Measurements from ENCODE around the gene SH3BGR.
"Not testable (repeated sequence)": the region's sequence is repeated elsewhere in the genome, so short reads cannot be mapped to it uniquely, and the experiment has no call there.

SH3BGR gene

DNA sequence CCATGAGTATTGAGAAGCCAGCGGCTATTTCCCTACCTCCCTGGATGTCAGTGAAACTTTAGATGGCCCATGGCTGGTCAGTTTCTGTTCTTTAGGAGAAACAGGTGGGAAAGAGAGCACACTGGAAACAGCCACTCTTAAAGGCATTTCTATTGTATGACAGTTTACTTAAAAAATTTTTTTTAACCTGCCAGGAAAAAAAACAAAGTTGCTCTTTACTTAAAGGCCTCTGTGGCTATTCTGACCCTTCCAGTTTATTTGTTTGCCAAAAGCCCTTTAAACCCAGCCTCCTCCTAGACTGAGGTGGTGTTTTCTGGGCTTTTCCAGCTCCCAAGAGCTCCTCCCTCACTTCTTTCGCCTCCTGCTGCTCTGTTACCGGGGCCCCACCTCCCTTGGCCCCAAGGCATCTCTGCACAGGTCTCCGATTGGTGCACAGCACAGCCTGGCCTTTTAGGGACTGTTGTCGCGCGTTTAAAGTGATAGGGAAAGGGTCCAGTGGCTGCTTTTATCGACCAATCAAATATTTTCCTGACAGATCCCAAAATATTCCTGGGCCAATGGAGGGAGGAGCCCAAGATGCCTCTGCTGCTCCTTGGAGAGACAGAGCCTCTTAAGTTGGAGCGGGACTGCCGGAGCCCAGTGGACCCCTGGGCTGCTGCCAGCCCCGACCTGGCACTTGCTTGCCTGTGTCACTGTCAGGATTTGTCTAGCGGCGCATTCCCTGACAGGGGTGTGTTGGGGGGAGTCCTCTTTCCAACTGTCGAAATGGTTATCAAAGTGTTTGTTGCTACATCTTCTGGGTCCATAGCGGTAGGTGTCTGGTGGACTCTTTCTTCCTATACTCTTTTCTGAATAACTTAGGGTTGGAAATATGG, at the start of gene SH3BGR:
SH3BGR (plus strand) TSS at position 639 of the 875 bp plus-strand sequence; CDS start at position 766, 127 bp downstream.
- DNase-seq (ENCODE audit: low read depth in 2 of 2), result no peak

DNA sequence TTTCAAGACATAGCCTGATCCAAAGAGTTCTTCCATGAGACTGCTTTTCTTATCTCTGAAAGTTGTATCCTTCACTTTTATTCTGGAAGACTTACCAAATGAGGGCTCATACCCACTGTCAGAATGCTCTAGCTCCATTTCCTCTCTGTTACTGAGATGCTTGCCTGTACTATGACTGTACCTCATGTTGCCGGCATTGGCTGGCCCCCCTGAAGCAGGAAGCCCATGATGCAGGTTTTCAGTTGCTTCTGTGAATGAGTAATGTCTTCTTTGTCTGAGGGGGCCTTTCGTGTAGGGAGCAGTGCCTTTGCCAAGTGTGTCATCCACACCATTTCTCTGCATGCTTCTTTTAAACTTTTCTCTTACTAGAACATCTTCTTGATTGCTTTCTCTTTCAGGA, 45.7 kb upstream of the SH3BGR start:
- DNase-seq (ENCODE audit: low read depth in 2 of 2), result no peak

GRCh38 chr21:39419204-39419603, 32.6 kb upstream of the SH3BGR start:
- not testable (repeated sequence) for DNase-seq (ENCODE audit: low read depth in 2 of 2)

GRCh38 chr21:39422527-39423241, 29.1 kb upstream of the SH3BGR start:
- DNase-seq (ENCODE audit: low read depth in 2 of 2), result no peak

DNA sequence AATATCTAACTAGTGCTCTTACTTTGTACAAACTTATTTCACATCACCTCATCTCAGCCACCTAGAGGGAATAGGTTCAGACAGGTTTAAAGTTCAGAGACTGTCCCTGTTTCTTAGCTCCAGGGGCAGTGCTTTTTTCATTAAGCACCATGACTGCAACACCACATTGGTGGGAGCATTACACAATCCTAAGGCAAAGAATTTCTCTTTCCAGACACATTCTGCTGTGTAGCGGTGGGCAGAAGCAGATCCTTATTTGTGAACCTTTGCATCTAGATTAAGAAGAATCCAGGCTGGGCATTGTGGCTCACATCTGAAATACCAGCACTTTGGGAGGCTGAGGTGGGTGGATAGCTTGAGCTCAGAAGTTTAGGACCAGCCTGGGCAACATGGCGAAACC, 22.3 kb upstream of the SH3BGR start:
- no peak for DNase-seq (ENCODE audit: low read depth in 2 of 2)

DNA sequence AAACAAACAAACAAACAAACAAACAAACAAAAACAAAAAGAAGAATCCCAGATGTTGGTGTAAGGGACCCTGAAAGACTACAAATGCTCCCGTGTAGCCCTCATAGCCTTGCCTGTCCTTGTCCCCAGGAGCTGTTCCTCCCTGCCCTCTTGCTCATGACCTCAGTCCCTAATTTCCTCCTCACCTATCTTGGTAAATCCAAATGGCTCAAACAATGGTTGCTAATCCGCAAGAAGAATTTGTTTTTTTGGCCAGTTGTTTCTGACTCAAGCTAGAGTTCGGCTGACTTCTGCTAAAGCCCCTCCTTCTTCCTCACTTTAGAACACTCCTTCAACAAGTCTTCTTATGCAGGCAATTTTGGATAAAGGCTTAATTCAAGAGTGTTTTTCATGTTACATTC, 21.8 kb upstream of the SH3BGR start:
- DNase-seq (ENCODE audit: low read depth in 2 of 2), result no peak

- DNase-seq (ENCODE audit: low read depth in 2 of 2), result no peak
These were observed 21.3 kb upstream of the SH3BGR start for GRCh38 chr21:39430457-39430856.

GRCh38 chr21:39430954-39431353, 20.8 kb upstream of the SH3BGR start:
- DNase-seq (ENCODE audit: low read depth in 2 of 2), result no peak

DNA sequence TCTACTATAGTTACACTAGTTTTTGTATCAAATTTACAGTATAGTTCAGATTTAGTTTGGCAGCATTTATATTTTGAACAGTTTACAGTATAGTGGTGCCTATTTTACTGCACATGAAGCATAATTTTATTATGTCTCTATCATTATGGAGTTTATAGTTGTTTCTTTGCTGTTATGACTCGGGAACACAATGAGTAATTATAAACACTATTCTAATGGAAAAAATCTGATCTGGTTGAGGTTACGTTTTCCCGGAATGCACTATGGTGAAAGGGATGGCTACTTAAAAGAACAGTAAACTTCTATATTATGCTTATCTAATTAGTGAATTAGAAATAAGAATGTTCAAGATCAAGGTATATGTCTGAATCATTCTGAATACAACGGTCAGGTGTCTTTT, 16.8 kb upstream of the SH3BGR start:
- DNase-seq (ENCODE audit: low read depth in 2 of 2), result no peak

DNA sequence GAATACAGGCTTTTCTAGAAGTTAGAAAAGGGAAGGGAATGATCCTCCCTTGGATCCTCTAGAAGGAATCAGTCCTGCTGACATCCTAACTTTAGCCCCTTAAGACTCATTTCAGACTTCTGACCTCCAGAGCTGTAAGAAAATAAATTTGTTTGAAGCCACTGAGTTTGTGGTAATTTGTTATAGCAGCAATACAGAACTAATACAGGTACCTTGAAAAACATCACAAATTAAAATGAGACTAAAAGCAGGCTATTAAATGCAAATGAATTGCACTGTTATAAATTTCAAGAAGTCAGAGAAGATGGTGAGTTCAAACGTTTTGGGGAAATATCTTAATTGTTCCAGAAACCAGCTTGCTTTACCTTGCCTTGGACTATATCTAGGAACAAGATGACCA, 12.5 kb upstream of the SH3BGR start:
- no peak for DNase-seq (ENCODE audit: low read depth in 2 of 2)

GRCh38 chr21:39441502-39442475, 10.0 kb upstream of the SH3BGR start:
- DNase-seq (ENCODE audit: low read depth in 2 of 2), result no peak

DNA sequence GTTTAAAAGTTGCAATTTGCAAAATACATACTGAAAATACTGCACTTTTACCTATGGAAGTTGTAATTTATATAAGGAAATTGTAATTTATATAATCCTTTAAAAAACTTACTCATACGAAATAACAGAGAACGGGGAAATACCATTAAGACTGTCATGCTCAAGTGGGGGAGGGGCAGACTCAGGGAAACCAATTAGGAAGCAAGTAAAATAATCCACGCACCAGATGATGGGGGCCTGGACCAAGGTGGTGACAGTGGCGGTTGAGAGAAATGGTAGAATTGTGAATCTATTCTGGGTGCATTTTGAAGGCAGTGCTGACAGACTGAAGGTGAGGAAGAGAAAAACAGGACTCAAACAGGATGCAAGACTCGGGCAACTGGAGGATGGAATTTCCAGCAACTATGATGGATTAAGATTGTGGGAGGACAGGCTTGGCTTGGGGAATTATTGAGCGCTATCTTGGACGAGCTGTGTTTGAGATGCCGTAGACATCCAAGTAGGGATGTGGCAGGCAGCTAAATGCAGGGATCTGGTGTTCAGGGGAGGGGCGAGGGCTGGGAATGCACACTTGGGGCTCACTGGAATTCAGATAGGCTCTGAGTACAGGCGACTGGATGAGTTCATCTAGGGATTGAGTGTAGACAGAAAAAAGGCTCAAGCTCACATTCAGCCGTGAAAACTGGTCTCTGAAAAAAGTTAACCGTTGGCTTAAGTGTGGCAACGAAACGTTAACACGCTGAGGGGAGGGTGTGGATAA, 7.2 kb upstream of the SH3BGR start:
- no peak for DNase-seq (ENCODE audit: low read depth in 2 of 2)

DNA sequence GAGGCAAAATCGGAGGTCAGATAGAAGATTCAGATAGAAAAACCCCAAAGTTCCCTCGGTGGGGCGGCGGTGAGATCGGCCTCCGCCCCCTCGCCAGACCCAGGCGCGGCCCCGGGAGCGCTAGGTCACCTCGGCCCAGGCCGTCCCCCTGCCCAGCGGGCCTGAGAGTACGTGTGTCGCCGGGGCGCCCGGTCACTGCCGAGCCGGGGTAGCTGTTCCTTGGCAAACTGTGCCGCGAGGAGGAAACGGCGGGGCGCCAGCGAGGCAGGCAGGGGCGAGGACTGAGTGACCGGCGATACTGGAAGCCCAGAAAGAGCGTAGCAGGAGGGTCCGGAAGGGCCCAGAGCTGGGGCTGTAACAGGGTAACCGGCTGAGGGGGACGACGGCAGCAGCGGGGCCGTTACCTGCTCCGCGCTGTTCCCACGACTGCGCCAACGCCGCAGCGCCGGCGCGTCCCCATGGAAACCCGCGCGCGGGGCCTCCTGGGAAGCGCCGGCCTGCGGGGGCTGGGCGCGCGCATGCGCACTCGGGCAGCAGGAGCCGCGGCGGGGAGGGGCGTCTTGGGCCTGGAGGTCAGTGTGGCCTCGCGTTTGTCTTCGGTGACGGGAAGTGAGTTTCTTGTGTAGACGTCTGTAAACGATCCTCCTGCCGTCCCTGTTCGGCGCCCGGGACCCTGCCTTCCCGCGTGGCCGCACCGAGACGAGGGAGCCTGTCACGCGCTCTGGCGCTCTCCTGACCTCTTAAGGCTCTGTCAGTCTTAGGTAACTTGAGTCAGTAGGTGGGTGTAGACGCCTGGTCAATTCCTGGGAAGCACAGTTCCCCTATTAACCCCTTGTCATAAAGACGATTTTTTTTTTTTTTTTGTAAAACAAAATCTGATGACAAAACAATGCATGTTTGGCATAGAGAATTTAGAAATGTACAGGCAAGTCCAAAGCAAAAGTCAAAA, 6.2 kb upstream of the SH3BGR start, which contains the start of gene LCA5L:
LCA5L (minus strand) TSS at position 458 of the 949 bp plus-strand sequence. CDS start 17,285 bp downstream, outside the sequence.
- DNase-seq (ENCODE audit: low read depth in 2 of 2), result peak; percentile 87 to 88

DNA sequence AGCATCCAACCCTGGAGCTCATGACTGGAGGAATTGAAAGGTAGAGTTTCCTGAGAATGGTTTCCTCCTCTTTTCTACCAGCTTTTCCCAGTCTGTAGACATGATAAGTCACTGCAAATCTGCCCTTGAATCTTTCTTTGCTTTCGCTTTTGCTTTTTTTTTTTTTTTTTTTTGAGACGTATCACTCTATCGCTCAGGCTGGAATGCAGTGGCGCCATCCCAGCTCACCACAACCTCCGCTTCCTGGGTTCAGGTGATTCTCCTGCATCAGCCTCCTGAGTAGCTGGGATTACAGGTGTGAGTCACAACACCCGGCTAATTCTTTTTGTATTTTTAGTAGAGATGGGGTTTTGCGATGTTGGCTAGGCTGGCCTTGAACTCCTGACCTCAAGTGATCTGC, 4.5 kb upstream of the SH3BGR start:
- no peak for DNase-seq (ENCODE audit: low read depth in 2 of 2)

DNA sequence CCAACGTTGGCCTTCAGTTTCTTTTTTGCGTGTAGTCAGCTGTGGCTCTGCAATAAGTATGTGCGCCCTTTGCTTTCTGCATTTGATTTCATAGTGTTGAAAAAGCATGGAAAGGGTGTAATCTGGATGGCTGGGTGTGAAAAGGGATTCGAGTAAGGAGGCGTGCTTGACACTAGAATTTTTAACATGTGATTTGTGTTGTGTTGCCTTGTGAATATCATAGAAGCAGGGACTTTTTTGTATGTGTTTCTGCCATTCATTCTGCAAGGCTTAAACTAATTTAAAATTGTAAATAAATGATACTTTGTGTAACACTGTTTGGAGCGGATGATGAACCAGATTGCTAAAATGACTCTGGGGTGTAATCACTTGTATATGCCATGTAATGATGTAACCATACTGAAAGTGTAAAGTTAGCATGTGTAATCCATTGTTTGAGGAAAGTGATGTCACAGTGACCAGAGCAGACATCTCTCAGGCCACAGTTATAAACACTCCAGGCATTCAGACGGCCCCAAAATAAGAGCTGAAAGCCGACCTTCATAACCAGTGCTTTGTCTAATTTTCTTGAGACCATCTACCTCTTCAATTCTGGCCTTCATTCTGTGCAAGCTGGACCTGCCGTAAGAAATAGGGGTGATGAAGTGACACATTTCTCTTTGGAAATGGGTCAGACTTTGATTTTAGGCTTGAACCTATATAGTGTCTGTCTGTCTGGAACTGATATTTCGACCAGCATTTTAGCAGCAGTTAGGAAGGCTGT, 618 bp downstream of the SH3BGR start:
- DNase-seq (ENCODE audit: low read depth in 2 of 2), result no peak

GRCh38 chr21:39452970-39453342, 1.2 kb downstream of the SH3BGR start:
- DNase-seq (ENCODE audit: low read depth in 2 of 2), result no peak

GRCh38 chr21:39453571-39454179, 1.9 kb downstream of the SH3BGR start:
- DNase-seq (ENCODE audit: low read depth in 2 of 2), result no peak

- DNase-seq (ENCODE audit: low read depth in 2 of 2), result no peak
These were observed 3.3 kb downstream of the SH3BGR start for GRCh38 chr21:39454949-39455668.
